NCI-H2196 (cell line): ENCODE data around the gene POLR2E.
A peak's percentile ranks its signal among the peaks of the same experiment; 100 is the strongest.

ENCODE experiments used
- DNase-seq: peaks from one replicate; lab custom pipeline; 2025; ENCODE audit not compliant: unreplicated experiment; lab: John Stamatoyannopoulos, UW

Gene POLR2E

GRCh38 chr19:1111641-1112267, 16.6 kb upstream of the POLR2E start:
- DNase-seq = no peak

GRCh38 chr19:1110809-1111640, 15.8 kb upstream of the POLR2E start:
- no peak for DNase-seq

- DNase-seq = no peak
Observed at GRCh38 chr19:1109697-1110671, 14.8 kb upstream of the POLR2E start.

- DNase-seq = no peak
Observed at GRCh38 chr19:1109032-1109551, 13.9 kb upstream of the POLR2E start.

- no peak for DNase-seq
Observed at GRCh38 chr19:1108291-1109031, 13.3 kb upstream of the POLR2E start.

- no peak for DNase-seq
Observed at GRCh38 chr19:1107661-1108261, 12.6 kb upstream of the POLR2E start.

GRCh38 chr19:1106841-1107660, 11.9 kb upstream of the POLR2E start:
- DNase-seq = no peak

GRCh38 chr19:1105873-1106840, 11.0 kb upstream of the POLR2E start:
- DNase-seq = no peak

- DNase-seq = no peak
Observed at GRCh38 chr19:1105008-1105872, 10.1 kb upstream of the POLR2E start.

GRCh38 chr19:1104311-1105007, 9.3 kb upstream of the POLR2E start:
- DNase-seq = peak; percentile 78

GRCh38 chr19:1103708-1104310, 8.6 kb upstream of the POLR2E start, which contains the start of gene GPX4:
Gene GPX4 (plus strand): TSS chr19:1103994. CDS start chr19:1104044, 50 bp downstream.
- DNase-seq = peak; percentile 99

- DNase-seq = no peak
Observed at GRCh38 chr19:1103132-1103707, 8.0 kb upstream of the POLR2E start.

- no peak for DNase-seq
Observed at GRCh38 chr19:1102407-1103131, 7.4 kb upstream of the POLR2E start.

GRCh38 chr19:1101337-1101698, 6.1 kb upstream of the POLR2E start:
- DNase-seq = no peak
